SU-DHL-6 (cell line): ENCODE results near the gene ZNF519.
"Not testable (repeated sequence)": the region's sequence is repeated elsewhere in the genome, so short reads cannot be mapped to it uniquely, and the experiment has no call there.

Experiments used
- H2AFZ ChIP-seq: fragments of 200-600 bp; sonication (generic); 2 replicates; pipeline ENCODE4 v1.6.1; 2014; ENCODE audit warnings: low read depth, mild to moderate bottlenecking, moderate library complexity, mixed read lengths, antibody characterized with exemption, low read length; ENCODE audit not compliant: severe bottlenecking
- H3F3A ChIP-seq: fragments of 200-600 bp; shearing (Covaris generic); 2 replicates; pipeline ENCODE4 v1.6.0; 2016; ENCODE audit warnings: antibody characterized with exemption, mild to moderate bottlenecking; ENCODE audit not compliant: insufficient read depth
- H3K27ac ChIP-seq: fragments of 200-600 bp; sonication (generic); 2 replicates; pipeline ENCODE4 v1.5.1; 2016; ENCODE audit warnings: low read depth, mild to moderate bottlenecking, low read length, moderate library complexity, mixed read lengths
- H3K27me3 ChIP-seq: fragments of 200-600 bp; sonication (generic), shearing (Covaris generic); 2 replicates; pipeline ENCODE4 v1.6.0; 2014; ENCODE audit warnings: mild to moderate bottlenecking, low read length
- H3K36me3 ChIP-seq: fragments of 200-600 bp; sonication (generic); 2 replicates; pipeline ENCODE4 v1.6.1; 2014; ENCODE audit warnings: mild to moderate bottlenecking, low read length, mixed read lengths
- H3K4me2 ChIP-seq: fragments of 300-600, 200-600 bp; shearing (Covaris generic), sonication (generic); 2 replicates; pipeline ENCODE4 v1.6.0; 2014; ENCODE audit warnings: low read length, low read depth, mild to moderate bottlenecking; ENCODE audit not compliant: poor library complexity, severe bottlenecking
- H3K4me3 ChIP-seq: fragments of 200-600 bp; sonication (generic); 2 replicates; pipeline ENCODE4 v1.5.1; 2014; ENCODE audit warnings: antibody characterized with exemption, low read length, mild to moderate bottlenecking, mixed read lengths; ENCODE audit not compliant: insufficient read depth, poor library complexity, severe bottlenecking
- H3K79me2 ChIP-seq: fragments of 200-600 bp; sonication (generic); 2 replicates; pipeline ENCODE4 v1.6.1; 2014; ENCODE audit warnings: mild to moderate bottlenecking, low read length, moderate library complexity; ENCODE audit not compliant: insufficient read depth
- H3K9ac ChIP-seq: fragments of 200-600 bp; sonication (generic); 2 replicates; pipeline ENCODE4 v1.7.0; 2014; ENCODE audit warnings: mild to moderate bottlenecking, low read length
- H3K9me2 ChIP-seq: fragments of 200-600 bp; sonication (generic); replicated peaks from 2 replicates; pipeline ENCODE4 v1.6.1; 2014; ENCODE audit warnings: low read length; ENCODE audit not compliant: insufficient read depth
- H3K9me3 ChIP-seq: fragments of 200-600 bp; sonication (generic); 2 replicates; pipeline ENCODE4 v1.6.1; 2014; ENCODE audit warnings: low read length, mixed read lengths; ENCODE audit not compliant: insufficient read depth
- H4K20me1 ChIP-seq: fragments of 200-600 bp; sonication (generic); 2 replicates; pipeline ENCODE4 v1.6.1; 2014; ENCODE audit warnings: low read depth, mild to moderate bottlenecking, antibody characterized with exemption, low read length, moderate library complexity, mixed read lengths
- EZH2phosphoT487 ChIP-seq: fragments of 200-600 bp; sonication (generic), shearing (Covaris generic); conservative IDR thresholded peaks from 2 replicates; pipeline ENCODE4 v1.6.1; 2018; ENCODE audit warnings: mild to moderate bottlenecking, antibody characterized with exemption, low read length, moderate library complexity, mixed read lengths
- TF ChIP-seq, protein P1 (sequence below): fragments of 200-600 bp; sonication (generic); IDR thresholded peaks from one replicate; pipeline ENCODE4 v1.5.1; 2017; ENCODE audit warnings: antibody characterized with exemption, mild to moderate bottlenecking, low read length, moderate library complexity; ENCODE audit not compliant: insufficient read depth, poor library complexity, severe bottlenecking

ZNF519 gene

GRCh38 chr18:14137971-14138370, 5.7 kb upstream of the ZNF519 start:
- not testable (repeated sequence) for H3K36me3 ChIP-seq, H3K27ac ChIP-seq, H3K4me3 ChIP-seq, H4K20me1 ChIP-seq, H3K9me2 ChIP-seq, H2AFZ ChIP-seq, H3K9me3 ChIP-seq, H3K79me2 ChIP-seq, H3K27me3 ChIP-seq, H3F3A ChIP-seq, H3K4me2 ChIP-seq, H3K9ac ChIP-seq

GRCh38 chr18:14131696-14132270, 452 bp downstream of the ZNF519 start:
- peak overlapping the region; percentile 63 for H3K4me3 ChIP-seq
- H3K36me3 ChIP-seq, H3F3A ChIP-seq, H3K9me3 ChIP-seq, H4K20me1 ChIP-seq, H3K9me2 ChIP-seq, H3K27me3 ChIP-seq: not testable (repeated sequence)
- peak overlapping the region; percentile 51; the same call in 1 of the 2 replicates for H3K27ac ChIP-seq
- H2AFZ ChIP-seq = peak overlapping the region; percentile 48
- H3K79me2 ChIP-seq = peaks cover 39% of the 10 kb centered on the region
- peak overlapping the region; percentile 71 for H3K4me2 ChIP-seq
- peak overlapping the region; percentile 65 for H3K9ac ChIP-seq

DNA sequence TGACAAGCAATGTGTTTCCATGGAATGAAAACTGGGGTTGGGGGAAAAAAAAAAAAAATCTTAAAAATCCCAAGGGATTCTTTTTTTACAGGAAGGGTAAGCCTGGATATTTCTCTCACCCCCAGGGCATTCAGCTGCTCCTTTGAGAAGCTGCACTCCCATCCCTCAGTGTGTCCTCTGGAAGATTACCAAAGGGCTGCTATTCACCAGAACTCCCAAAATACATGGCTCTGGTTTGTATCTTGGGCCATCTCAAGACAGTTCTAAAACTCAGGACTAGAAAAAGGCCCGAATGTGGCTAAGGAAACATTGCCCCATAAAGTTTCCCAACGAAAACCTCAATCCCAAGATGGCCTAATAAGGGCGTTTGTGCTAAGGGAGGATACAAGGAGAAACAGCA, 1.4 kb downstream of the ZNF519 start:
- peak overlapping the region; percentile 65 for H3K9ac ChIP-seq
- peaks cover 43% of the 10 kb centered on the region for H3K79me2 ChIP-seq
- H3F3A ChIP-seq, H2AFZ ChIP-seq, H3K9me2 ChIP-seq, H4K20me1 ChIP-seq, H3K27me3 ChIP-seq, H3K9me3 ChIP-seq, H3K36me3 ChIP-seq, H3K27ac ChIP-seq: not testable (repeated sequence)
- peak overlapping the region; percentile 71 for H3K4me2 ChIP-seq
- H3K4me3 ChIP-seq = peak overlapping the region; percentile 63

GRCh38 chr18:14124689-14125088, 7.5 kb downstream of the ZNF519 start:
- H3K4me3 ChIP-seq = no peak overlapping the region
- H3K9me2 ChIP-seq = no peaks in the 10 kb centered on the region
- no peaks in the 10 kb centered on the region for H3F3A ChIP-seq
- no peak overlapping the region for H3K9ac ChIP-seq
- H3K27me3 ChIP-seq = no peaks in the 10 kb centered on the region
- H3K9me3 ChIP-seq = no peaks in the 10 kb centered on the region
- no peak overlapping the region for H3K27ac ChIP-seq
- peaks cover 5% of the 10 kb centered on the region; the same call in 1 of the 2 replicates for H3K36me3 ChIP-seq
- no peak for TF ChIP-seq EZH2phosphoT487
- TF ChIP-seq, protein P1, sequence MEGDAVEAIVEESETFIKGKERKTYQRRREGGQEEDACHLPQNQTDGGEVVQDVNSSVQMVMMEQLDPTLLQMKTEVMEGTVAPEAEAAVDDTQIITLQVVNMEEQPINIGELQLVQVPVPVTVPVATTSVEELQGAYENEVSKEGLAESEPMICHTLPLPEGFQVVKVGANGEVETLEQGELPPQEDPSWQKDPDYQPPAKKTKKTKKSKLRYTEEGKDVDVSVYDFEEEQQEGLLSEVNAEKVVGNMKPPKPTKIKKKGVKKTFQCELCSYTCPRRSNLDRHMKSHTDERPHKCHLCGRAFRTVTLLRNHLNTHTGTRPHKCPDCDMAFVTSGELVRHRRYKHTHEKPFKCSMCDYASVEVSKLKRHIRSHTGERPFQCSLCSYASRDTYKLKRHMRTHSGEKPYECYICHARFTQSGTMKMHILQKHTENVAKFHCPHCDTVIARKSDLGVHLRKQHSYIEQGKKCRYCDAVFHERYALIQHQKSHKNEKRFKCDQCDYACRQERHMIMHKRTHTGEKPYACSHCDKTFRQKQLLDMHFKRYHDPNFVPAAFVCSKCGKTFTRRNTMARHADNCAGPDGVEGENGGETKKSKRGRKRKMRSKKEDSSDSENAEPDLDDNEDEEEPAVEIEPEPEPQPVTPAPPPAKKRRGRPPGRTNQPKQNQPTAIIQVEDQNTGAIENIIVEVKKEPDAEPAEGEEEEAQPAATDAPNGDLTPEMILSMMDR = no peak
- peaks cover 57% of the 10 kb centered on the region for H3K79me2 ChIP-seq
- H4K20me1 ChIP-seq = 0 out of 2 replicates have a peak, but pooled peaks cover 5% of the 10 kb centered on the region
- H3K4me2 ChIP-seq = no peak overlapping the region
- no peak overlapping the region for H2AFZ ChIP-seq

- no peak overlapping the region for H2AFZ ChIP-seq
- no peaks in the 10 kb centered on the region for H3K27me3 ChIP-seq
- no peaks in the 10 kb centered on the region for H3K9me2 ChIP-seq
- no peak overlapping the region for H3K4me2 ChIP-seq
- no peaks in the 10 kb centered on the region for H3K9me3 ChIP-seq
- H3K9ac ChIP-seq = no peak overlapping the region
- H3K27ac ChIP-seq = no peak overlapping the region
- H3K36me3 ChIP-seq = peaks cover 5% of the 10 kb centered on the region; the same call in 1 of the 2 replicates
- H4K20me1 ChIP-seq = 0 out of 2 replicates have a peak, but pooled peaks cover 5% of the 10 kb centered on the region
- H3F3A ChIP-seq = no peaks in the 10 kb centered on the region
- peaks cover 55% of the 10 kb centered on the region for H3K79me2 ChIP-seq
- H3K4me3 ChIP-seq = no peak overlapping the region
- TF ChIP-seq, protein P1 = no peak
- TF ChIP-seq EZH2phosphoT487 = no peak
Measured at GRCh38 chr18:14122097-14122496, 10.1 kb downstream of the ZNF519 start.
